ENCODE measurements around the gene RNF111. TPM values are rescaled to one million over a fixed set of nuclear protein-coding genes. Genes with fewer than 3 reads are reported as not detected.

RNF111 gene
- total and polyA plus RNA-seq, 9 of the 15 experiments (the other 6 are each of a cell fraction or from before 2014, with no cell fraction given) = 7.9 to 26.0 (median 14.4) TPM

DNA sequence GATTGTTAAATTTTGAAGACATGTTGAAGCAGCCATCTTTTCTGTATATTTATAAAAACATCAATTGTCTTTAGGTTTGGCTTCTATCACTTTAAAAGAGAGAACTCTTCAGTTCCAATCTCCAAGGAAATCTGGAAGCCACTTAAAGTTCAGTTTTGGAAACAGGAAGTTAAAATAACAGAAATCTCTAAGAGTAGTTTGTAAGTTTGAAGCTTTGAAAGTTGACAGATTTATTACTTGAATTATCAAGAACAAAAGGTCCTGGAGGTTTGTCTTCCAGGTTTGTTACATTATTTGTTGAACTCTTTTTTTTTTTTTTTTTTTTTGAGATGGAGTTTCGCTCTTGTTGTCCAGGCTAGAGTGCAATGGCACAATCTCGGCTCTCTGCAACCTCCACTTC is 30.0 kb downstream of the RNF111 start (continued):
- no peak for TF ChIP-seq LEF1 (IDR thresholded peaks at IDR 0.05)
- TF ChIP-seq POLR3G (IDR thresholded peaks at IDR 0.05; ENCODE audit: extremely low read depth, insufficient read length, insufficient replicate concordance) = no peak
- no peak for TF ChIP-seq POLR2AphosphoS5 (IDR thresholded peaks at IDR 0.05; ENCODE audit: control insufficient read depth, insufficient read depth, low read depth, low read length)
- no peak for TF ChIP-seq ZNF24 (IDR thresholded peaks at IDR 0.05)
- no peak for TF ChIP-seq BRF1 (IDR thresholded peaks at IDR 0.05; ENCODE audit: borderline replicate concordance, extremely low read depth, insufficient read length)
- TF ChIP-seq, protein P1, sequence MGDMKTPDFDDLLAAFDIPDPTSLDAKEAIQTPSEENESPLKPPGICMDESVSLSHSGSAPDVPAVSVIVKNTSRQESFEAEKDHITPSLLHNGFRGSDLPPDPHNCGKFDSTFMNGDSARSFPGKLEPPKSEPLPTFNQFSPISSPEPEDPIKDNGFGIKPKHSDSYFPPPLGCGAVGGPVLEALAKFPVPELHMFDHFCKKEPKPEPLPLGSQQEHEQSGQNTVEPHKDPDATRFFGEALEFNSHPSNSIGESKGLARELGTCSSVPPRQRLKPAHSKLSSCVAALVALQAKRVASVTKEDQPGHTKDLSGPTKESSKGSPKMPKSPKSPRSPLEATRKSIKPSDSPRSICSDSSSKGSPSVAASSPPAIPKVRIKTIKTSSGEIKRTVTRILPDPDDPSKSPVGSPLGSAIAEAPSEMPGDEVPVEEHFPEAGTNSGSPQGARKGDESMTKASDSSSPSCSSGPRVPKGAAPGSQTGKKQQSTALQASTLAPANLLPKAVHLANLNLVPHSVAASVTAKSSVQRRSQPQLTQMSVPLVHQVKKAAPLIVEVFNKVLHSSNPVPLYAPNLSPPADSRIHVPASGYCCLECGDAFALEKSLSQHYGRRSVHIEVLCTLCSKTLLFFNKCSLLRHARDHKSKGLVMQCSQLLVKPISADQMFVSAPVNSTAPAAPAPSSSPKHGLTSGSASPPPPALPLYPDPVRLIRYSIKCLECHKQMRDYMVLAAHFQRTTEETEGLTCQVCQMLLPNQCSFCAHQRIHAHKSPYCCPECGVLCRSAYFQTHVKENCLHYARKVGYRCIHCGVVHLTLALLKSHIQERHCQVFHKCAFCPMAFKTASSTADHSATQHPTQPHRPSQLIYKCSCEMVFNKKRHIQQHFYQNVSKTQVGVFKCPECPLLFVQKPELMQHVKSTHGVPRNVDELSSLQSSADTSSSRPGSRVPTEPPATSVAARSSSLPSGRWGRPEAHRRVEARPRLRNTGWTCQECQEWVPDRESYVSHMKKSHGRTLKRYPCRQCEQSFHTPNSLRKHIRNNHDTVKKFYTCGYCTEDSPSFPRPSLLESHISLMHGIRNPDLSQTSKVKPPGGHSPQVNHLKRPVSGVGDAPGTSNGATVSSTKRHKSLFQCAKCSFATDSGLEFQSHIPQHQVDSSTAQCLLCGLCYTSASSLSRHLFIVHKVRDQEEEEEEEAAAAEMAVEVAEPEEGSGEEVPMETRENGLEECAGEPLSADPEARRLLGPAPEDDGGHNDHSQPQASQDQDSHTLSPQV (IDR thresholded peaks at IDR 0.05) = no peak
- TF ChIP-seq, protein P2, sequence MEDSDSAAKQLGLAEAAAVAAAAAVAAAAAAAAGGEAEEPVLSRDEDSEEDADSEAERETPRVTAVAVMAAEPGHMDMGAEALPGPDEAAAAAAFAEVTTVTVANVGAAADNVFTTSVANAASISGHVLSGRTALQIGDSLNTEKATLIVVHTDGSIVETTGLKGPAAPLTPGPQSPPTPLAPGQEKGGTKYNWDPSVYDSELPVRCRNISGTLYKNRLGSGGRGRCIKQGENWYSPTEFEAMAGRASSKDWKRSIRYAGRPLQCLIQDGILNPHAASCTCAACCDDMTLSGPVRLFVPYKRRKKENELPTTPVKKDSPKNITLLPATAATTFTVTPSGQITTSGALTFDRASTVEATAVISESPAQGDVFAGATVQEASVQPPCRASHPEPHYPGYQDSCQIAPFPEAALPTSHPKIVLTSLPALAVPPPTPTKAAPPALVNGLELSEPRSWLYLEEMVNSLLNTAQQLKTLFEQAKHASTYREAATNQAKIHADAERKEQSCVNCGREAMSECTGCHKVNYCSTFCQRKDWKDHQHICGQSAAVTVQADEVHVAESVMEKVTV (CRISPR knock-in tag; IDR thresholded peaks at IDR 0.05) = no peak
- no peak for TF ChIP-seq NCOR1 (IDR thresholded peaks at IDR 0.05)
- TF ChIP-seq PPARD (CRISPR knock-in tag; IDR thresholded peaks at IDR 0.05) = no peak
- 0 out of 2 replicates have a peak, but pooled peaks have one; percentile 21 for TF ChIP-seq DPF2 (IDR thresholded peaks at IDR 0.05)
- TF ChIP-seq ETV1 (tag; conservative IDR thresholded peaks at IDR 0.05; ENCODE audit: low read depth) = peak; percentile 44; the same call in 1 of the 2 replicates
- no peak for TF ChIP-seq EP400 (IDR thresholded peaks at IDR 0.05)
- TF ChIP-seq ATF7 (IDR thresholded peaks at IDR 0.05) = no peak
- TF ChIP-seq, protein P3, sequence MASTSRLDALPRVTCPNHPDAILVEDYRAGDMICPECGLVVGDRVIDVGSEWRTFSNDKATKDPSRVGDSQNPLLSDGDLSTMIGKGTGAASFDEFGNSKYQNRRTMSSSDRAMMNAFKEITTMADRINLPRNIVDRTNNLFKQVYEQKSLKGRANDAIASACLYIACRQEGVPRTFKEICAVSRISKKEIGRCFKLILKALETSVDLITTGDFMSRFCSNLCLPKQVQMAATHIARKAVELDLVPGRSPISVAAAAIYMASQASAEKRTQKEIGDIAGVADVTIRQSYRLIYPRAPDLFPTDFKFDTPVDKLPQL (IDR thresholded peaks at IDR 0.05; ENCODE audit: extremely low read depth, insufficient read length) = no peak
- TF ChIP-seq MYBL2 (IDR thresholded peaks at IDR 0.05; ENCODE audit: low read depth) = peak; percentile 67; the same call in 1 of the 2 replicates
- TF ChIP-seq MYBL2 (CRISPR knock-in tag; IDR thresholded peaks at IDR 0.05; ENCODE audit: borderline replicate concordance) = no peak
- TF ChIP-seq NRF1 (conservative IDR thresholded peaks at IDR 0.05 in 1 of 2, IDR thresholded peaks at IDR 0.05 in 1 of 2) = no peak
- TF ChIP-seq ZNF253 (CRISPR knock-in tag; conservative IDR thresholded peaks at IDR 0.05) = no peak
- TF ChIP-seq POLR2G (IDR thresholded peaks at IDR 0.05; ENCODE audit: low read depth, low read length) = no peak

Measured in K562 (cell line).